Measurements from ENCODE around the gene KRTAP10-11.
A peak's percentile ranks its signal among the peaks of the same experiment; 100 is the strongest.
"Not testable (repeated sequence)": the region's sequence is repeated elsewhere in the genome, so short reads cannot be mapped to it uniquely, and the experiment has no call there.

KRTAP10-11 gene, protein sequence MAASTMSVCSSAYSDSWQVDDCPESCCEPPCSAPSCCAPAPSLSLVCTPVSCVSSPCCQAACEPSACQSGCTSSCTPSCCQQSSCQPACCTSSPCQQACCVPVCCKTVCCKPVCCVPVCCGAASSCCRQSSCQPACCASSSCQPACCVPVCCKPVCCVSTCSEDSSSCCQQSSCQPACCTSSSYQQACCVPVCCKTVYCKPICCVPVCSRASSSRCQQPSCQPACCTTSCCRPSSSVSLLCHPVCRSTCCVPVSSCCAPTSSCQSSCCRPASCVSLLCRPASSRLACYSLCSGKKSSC

DNA sequence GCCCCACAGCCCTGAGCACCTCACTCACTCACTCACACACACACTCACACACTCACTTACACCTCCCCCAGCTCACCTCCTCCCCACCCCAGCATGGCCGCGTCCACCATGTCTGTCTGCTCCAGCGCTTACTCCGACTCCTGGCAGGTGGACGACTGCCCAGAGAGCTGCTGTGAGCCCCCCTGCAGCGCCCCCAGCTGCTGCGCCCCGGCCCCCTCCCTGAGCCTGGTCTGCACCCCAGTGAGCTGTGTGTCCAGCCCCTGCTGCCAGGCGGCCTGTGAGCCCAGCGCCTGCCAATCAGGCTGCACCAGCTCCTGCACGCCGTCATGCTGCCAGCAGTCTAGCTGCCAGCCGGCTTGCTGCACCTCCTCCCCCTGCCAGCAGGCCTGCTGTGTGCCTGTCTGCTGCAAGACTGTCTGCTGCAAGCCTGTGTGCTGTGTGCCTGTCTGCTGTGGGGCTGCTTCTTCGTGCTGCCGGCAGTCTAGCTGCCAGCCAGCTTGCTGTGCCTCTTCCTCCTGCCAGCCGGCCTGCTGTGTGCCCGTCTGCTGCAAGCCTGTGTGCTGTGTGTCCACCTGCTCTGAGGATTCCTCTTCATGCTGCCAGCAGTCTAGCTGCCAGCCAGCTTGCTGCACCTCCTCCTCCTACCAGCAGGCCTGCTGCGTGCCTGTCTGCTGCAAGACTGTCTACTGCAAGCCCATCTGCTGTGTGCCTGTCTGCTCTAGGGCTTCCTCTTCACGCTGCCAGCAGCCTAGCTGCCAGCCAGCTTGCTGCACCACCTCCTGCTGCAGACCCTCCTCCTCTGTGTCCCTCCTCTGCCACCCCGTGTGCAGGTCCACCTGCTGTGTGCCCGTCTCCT, at the start of gene KRTAP10-11:
KRTAP10-11 (plus strand) TSS at position 49 of the 856 bp plus-strand sequence; CDS start at position 94, 45 bp downstream.
- H3K36me3 ChIP-seq (ENCODE audit: control insufficient read depth, insufficient read depth, low read length); H3K27me3 ChIP-seq (ENCODE audit: control insufficient read depth, insufficient read depth, low read length); H3K4me3 ChIP-seq (ENCODE audit: low read depth, low read length); H3K9me3 ChIP-seq (ENCODE audit: control insufficient read depth, insufficient read depth, low read length); H3K4me1 ChIP-seq (ENCODE audit: control insufficient read depth, insufficient read depth, low read length); H3K9ac ChIP-seq (ENCODE audit: low read depth, low read length): not testable (repeated sequence)
- H3K27ac ChIP-seq (ENCODE audit: low read depth, low read length), result peak within 1 kb of the TSS; percentile 2

DNA sequence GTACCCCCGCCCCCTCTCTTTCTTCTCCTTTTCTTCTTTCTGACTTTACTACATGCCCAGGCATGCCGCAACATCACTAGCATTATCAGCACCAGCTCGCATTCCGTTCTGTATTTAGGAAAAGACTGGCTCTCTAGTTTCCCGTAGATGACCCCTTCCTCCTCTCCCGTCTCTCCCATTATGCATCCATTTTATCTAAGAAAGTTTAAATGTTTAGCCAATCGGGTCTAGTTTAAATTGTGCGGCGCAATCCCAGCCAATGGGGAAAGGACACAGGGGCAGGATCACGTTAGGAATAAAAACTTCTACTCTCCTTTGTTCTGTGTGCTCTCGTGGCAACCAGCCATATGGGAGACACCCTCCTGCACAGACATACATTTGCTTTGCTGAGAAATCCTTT, 48.2 kb upstream of the KRTAP10-11 start:
- peak overlapping the region; percentile 65 for H3K27ac ChIP-seq (ENCODE audit: low read depth, low read length)
- no peaks in the 10 kb centered on the region for H3K27me3 ChIP-seq (ENCODE audit: control insufficient read depth, insufficient read depth, low read length)
- H3K9me3 ChIP-seq (ENCODE audit: control insufficient read depth, insufficient read depth, low read length), result no peaks in the 10 kb centered on the region
- H3K36me3 ChIP-seq (ENCODE audit: control insufficient read depth, insufficient read depth, low read length), result no peaks in the 10 kb centered on the region
- H3K4me3 ChIP-seq (ENCODE audit: low read depth, low read length), result no peak overlapping the region
- peaks cover 23% of the 10 kb centered on the region for H3K4me1 ChIP-seq (ENCODE audit: control insufficient read depth, insufficient read depth, low read length)
- peak overlapping the region; percentile 25; the same call in 1 of the 2 replicates for H3K9ac ChIP-seq (ENCODE audit: low read depth, low read length)

DNA sequence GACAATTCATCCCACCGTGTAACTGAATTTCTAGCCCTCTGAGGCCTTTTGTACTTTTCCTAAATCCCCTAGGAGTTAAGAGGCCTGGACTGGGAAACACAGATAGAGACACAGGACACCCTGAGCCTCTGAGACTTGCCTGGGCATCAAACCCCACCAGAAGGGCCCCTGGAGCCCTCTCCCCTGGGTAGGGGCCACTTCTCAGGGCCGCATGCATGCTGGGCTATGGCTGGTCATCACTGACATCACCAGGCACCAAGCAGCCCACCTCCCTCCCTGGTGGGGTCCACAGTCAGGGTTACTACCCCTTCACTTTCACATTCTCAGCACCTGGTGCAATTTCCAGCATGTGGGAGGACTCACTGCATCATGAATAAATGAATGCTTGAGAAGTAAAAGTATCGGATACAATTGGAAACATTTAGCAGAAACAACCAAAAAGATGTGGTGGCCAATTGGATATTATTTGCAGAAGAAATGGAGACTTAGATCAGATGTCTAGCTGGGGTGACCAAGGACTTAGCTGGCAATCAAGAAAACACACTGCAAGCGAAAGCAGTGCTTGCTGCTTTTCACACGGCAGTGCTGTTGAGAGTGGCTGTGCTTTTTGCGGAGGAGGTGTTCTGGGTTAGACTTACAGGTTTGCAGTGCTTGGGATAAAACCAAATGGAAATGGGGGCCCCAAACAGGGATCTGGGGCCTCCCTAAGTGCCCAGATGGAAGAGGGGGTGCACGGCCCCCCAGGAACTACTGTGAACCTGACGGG, 46.8 kb upstream of the KRTAP10-11 start:
- Histone ChIP-seq H3K9ac (ENCODE audit: low read depth, low read length) (no peak overlapping the region), H3K36me3 (ENCODE audit: control insufficient read depth, insufficient read depth, low read length) (no peaks in the 10 kb centered on the region), H3K27me3 (ENCODE audit: control insufficient read depth, insufficient read depth, low read length) (no peaks in the 10 kb centered on the region), H3K9me3 (ENCODE audit: control insufficient read depth, insufficient read depth, low read length) (no peaks in the 10 kb centered on the region), H3K4me1 (ENCODE audit: control insufficient read depth, insufficient read depth, low read length) (peaks cover 14% of the 10 kb centered on the region), H3K27ac (ENCODE audit: low read depth, low read length) (no peak overlapping the region), H3K4me3 (ENCODE audit: low read depth, low read length) (no peak overlapping the region)

DNA sequence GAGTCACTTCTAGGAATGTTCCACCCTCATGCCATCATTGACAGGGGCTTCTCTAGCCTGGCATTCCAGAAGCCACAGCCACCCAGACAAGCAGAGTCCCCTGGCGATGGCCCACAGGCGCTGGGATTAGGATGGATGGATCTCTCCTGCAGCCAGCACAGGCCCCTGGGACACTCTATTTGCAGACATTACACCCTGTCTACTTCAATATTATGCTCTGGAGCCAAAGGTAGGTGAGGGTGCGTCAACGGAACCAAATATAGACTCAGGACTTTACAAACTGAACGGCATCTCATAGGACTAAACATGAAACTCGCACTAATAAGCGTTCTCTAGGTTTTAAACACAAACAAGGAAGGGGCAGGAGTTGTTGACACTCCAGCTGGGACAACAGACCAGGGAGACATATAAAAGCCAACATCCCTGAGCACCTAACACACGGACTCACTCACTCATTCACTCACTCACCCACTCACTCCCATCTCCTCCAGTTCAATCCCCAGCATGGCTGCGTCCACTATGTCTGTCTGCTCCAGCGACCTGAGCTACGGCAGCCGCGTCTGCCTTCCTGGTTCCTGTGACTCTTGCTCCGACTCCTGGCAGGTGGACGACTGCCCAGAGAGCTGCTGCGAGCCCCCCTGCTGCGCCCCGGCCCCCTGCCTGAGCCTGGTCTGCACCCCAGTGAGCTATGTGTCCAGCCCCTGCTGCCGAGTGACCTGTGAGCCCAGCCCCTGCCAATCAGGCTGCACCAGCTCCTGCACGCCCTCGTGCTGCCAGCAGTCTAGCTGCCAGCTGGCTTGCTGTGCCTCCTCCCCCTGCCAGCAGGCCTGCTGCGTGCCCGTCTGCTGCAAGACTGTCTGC, 45.9 kb upstream of the KRTAP10-11 start, which contains the start of gene KRTAP10-7:
KRTAP10-7 (plus strand) TSS at position 480 of the 861 bp plus-strand sequence; CDS start at position 505, 25 bp downstream.
- not testable (repeated sequence) for H3K4me3 ChIP-seq (ENCODE audit: low read depth, low read length); H3K9ac ChIP-seq (ENCODE audit: low read depth, low read length); H3K9me3 ChIP-seq (ENCODE audit: control insufficient read depth, insufficient read depth, low read length); H3K27ac ChIP-seq (ENCODE audit: low read depth, low read length); H3K36me3 ChIP-seq (ENCODE audit: control insufficient read depth, insufficient read depth, low read length); H3K27me3 ChIP-seq (ENCODE audit: control insufficient read depth, insufficient read depth, low read length)
- peaks cover 14% of the 10 kb centered on the region for H3K4me1 ChIP-seq (ENCODE audit: control insufficient read depth, insufficient read depth, low read length)

DNA sequence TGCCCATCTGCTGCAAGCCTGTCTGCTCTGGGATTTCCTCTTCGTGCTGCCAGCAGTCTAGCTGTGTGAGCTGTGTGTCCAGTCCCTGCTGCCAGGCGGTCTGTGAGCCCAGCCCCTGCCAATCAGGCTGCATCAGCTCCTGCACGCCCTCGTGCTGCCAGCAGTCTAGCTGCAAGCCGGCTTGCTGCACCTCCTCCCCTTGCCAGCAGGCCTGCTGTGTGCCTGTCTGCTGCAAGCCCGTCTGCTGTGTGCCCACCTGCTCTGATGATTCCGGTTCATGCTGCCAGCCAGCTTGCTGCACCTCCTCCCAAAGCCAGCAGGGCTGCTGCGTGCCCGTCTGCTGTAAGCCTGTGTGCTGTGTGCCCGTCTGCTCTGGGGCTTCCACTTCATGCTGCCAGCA, 45.1 kb upstream of the KRTAP10-11 start:
- not testable (repeated sequence) for H3K36me3 ChIP-seq (ENCODE audit: control insufficient read depth, insufficient read depth, low read length); H3K9ac ChIP-seq (ENCODE audit: low read depth, low read length); H3K9me3 ChIP-seq (ENCODE audit: control insufficient read depth, insufficient read depth, low read length); H3K27ac ChIP-seq (ENCODE audit: low read depth, low read length); H3K27me3 ChIP-seq (ENCODE audit: control insufficient read depth, insufficient read depth, low read length); H3K4me3 ChIP-seq (ENCODE audit: low read depth, low read length)
- peaks cover 14% of the 10 kb centered on the region for H3K4me1 ChIP-seq (ENCODE audit: control insufficient read depth, insufficient read depth, low read length)

DNA sequence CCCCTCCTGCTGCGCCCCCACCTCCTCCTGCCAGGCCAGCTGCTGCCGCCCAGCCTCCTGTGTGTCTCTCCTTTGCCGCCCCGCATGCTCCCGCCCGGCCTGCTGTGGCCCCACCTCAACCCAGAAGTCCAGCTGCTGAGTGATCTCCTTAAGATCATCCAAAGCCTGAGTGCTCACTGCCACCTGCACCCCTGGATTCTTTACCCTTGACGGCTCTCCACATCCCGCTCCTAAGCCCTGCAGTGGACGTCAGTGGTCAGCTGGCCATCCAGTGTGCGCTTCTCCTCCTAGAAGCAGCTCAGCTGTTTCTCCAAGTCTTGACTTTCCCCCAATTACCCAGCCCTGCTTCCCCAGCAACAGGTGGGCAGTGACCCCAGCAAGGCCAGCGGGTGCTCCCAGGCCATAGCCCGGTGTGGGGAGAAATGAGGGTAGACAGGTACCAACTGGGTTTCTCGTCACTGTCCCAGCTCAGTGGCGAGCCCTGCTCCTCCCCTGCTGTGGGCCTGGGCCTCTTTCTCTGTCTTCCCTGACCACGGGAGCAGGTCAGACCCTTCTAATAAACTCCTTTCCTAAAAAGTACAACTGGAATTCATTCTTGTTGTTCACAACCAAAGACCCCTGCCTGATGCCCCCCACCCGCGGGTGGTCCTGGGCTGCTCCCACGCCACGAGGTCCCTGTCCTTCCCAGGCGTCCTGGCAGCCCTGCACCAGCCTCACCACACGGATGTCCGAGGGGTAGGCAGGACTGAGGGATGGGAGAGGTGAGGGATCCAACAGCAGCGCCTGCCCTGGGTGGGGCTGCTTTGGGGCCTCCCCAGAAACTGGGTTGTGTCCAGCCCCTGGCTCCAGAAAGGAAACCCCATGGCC, 44.4 kb upstream of the KRTAP10-11 start:
- H3K27ac ChIP-seq (ENCODE audit: low read depth, low read length), result no peak overlapping the region
- peaks cover 14% of the 10 kb centered on the region for H3K4me1 ChIP-seq (ENCODE audit: control insufficient read depth, insufficient read depth, low read length)
- no peak overlapping the region for H3K4me3 ChIP-seq (ENCODE audit: low read depth, low read length)
- H3K9ac ChIP-seq (ENCODE audit: low read depth, low read length), result no peak overlapping the region
- no peaks in the 10 kb centered on the region for H3K9me3 ChIP-seq (ENCODE audit: control insufficient read depth, insufficient read depth, low read length)
- H3K27me3 ChIP-seq (ENCODE audit: control insufficient read depth, insufficient read depth, low read length), result no peaks in the 10 kb centered on the region
- no peaks in the 10 kb centered on the region for H3K36me3 ChIP-seq (ENCODE audit: control insufficient read depth, insufficient read depth, low read length)

DNA sequence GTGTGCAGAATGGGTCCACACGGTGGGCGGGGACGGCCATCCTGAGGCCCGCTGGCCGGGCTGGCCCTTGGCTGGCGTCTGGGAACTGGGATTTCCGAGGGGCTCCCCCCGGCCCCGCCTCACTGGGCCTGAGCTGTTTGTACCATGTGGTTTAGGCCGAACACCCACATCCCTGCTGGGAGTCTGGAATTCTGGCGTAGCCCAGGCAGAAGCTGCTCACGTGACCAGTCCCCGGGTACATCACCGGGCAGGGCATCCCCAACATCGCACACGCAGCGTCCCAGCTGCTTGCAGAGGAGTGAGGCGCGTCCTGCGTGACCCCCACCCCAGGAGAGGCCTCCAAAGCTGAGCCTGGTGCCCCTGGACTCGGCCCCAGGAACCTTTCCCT, 43.8 kb upstream of the KRTAP10-11 start:
- peaks cover 14% of the 10 kb centered on the region for H3K4me1 ChIP-seq (ENCODE audit: control insufficient read depth, insufficient read depth, low read length)
- H3K4me3 ChIP-seq (ENCODE audit: low read depth, low read length), result no peak overlapping the region
- H3K36me3 ChIP-seq (ENCODE audit: control insufficient read depth, insufficient read depth, low read length), result no peaks in the 10 kb centered on the region
- H3K27me3 ChIP-seq (ENCODE audit: control insufficient read depth, insufficient read depth, low read length), result no peaks in the 10 kb centered on the region
- H3K27ac ChIP-seq (ENCODE audit: low read depth, low read length), result no peak overlapping the region
- H3K9ac ChIP-seq (ENCODE audit: low read depth, low read length), result no peak overlapping the region
- no peaks in the 10 kb centered on the region for H3K9me3 ChIP-seq (ENCODE audit: control insufficient read depth, insufficient read depth, low read length)

DNA sequence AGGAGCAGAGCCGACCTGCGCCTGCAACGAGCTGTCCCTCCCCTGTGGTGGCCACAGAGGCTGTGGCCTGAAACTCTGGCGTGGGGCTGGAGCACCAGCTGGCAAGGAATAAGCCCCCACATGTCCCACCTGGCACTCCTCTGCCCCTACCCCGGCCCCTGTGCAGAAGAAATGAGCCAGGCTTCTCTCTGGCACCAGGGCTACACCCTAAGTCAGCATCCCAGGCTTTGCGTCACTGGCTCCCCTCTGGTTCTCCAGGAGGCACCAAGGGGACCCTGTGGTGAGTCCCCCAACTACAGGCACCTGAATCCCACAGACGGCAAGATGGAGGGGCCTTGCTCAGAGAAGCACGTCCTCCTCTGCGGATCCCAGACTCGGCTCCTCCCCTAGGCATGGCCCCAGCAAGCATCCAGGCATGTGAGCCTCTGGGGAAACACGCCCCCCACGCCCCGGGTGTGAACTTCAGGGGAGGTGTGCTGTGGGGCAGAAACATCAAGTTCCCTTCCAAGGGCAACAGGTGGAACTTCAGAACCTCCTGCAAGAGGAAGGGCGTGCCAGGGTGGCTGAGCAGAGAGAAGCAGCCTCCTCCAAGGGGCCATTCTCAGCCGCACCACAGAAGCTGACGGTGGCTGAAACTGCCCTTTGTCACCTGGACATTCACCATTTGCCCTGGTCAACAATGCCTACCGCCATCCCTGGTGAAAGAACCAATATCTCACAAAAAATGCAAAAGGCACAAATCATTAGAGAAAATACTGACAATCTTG, 42.9 kb upstream of the KRTAP10-11 start:
- Histone ChIP-seq H3K4me3 (ENCODE audit: low read depth, low read length) (no peak overlapping the region), H3K36me3 (ENCODE audit: control insufficient read depth, insufficient read depth, low read length) (no peaks in the 10 kb centered on the region), H3K27me3 (ENCODE audit: control insufficient read depth, insufficient read depth, low read length) (no peaks in the 10 kb centered on the region), H3K9me3 (ENCODE audit: control insufficient read depth, insufficient read depth, low read length) (no peaks in the 10 kb centered on the region), H3K9ac (ENCODE audit: low read depth, low read length) (no peak overlapping the region), H3K27ac (ENCODE audit: low read depth, low read length) (no peak overlapping the region), H3K4me1 (ENCODE audit: control insufficient read depth, insufficient read depth, low read length) (peaks cover 6% of the 10 kb centered on the region)

DNA sequence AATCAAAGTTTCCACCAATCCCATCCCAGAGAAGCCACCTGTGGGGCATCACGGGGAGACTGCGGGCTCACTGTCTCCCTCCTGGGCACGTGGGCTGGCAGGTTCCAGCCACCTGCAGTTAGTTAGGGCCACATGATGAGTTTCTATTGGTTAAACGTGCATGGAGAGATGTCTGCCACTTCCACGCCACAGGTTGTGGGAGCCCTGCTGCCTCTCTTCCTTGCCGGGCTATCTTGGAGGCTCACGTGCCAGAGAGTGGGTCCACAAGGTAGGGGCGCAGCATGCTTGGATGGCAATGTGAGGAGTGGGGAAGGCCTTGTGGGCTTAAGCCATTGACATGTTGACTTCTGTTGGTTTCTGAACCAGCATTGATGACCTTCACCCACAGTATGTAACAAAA, 42.3 kb upstream of the KRTAP10-11 start:
- Histone ChIP-seq H3K27me3 (ENCODE audit: control insufficient read depth, insufficient read depth, low read length) (no peaks in the 10 kb centered on the region), H3K36me3 (ENCODE audit: control insufficient read depth, insufficient read depth, low read length) (no peaks in the 10 kb centered on the region), H3K27ac (ENCODE audit: low read depth, low read length) (no peak overlapping the region), H3K9ac (ENCODE audit: low read depth, low read length) (no peak overlapping the region), H3K9me3 (ENCODE audit: control insufficient read depth, insufficient read depth, low read length) (no peaks in the 10 kb centered on the region), H3K4me1 (ENCODE audit: control insufficient read depth, insufficient read depth, low read length) (no peaks in the 10 kb centered on the region), H3K4me3 (ENCODE audit: low read depth, low read length) (no peak overlapping the region)
